Measurements from ENCODE around the gene SFXN5. TPM values are rescaled to one million over a fixed set of nuclear protein-coding genes. Genes with fewer than 3 reads are reported as not detected.

Gene SFXN5
- total and polyA plus RNA-seq, 2 of the 4 experiments (the other 2 are of a cell fraction) = 8.6 to 17.0 TPM

DNA sequence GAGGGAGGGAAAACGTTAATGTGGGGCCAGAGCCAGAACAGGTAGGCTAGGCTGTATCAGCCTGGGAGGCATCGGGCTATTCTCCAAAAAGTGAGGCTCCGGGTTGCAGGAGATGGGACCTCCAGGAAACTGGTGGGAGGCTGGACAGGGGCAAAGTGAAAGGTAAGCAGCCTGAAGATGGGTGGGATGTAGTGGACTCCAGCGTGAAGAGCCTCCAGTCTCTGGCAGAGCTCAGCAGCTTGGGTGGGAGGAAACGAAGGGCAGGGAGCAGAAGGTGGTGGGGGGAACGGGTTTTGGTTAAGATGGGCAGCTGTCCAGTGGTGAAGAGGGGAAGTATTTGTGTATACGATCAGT, 157.3 kb downstream of the SFXN5 start:
- Histone ChIP-seq H3K23ac (ENCODE audit: low read depth, low read length) (no peak overlapping the region), H3K4me2 (ENCODE audit: low read depth, low read length) (no peak overlapping the region), H4K8ac (ENCODE audit: low read depth in 2 of 2, low read length in 2 of 2) (no peak overlapping the region), H3K4ac (ENCODE audit: low read depth, low read length) (no peak overlapping the region), H3K4me3 (ENCODE audit: insufficient read depth, low read depth, low read length) (no peak overlapping the region), H2BK120ac (ENCODE audit: low read depth, low read length) (no peak overlapping the region), H3K14ac (replicated peaks; ENCODE audit: low read depth, low read length) (no peak overlapping the region), H4K5ac (ENCODE audit: low read depth, low read length) (no peak overlapping the region), H3K4me1 (ENCODE audit: control insufficient read depth, insufficient read depth, low read length) (peaks cover 2% of the 10 kb centered on the region; the same call in 1 of the 2 replicates), H2AK5ac (ENCODE audit: low read depth, low read length) (no peak overlapping the region), H2BK5ac (ENCODE audit: low read depth, low read length, poor library complexity, severe bottlenecking) (no peak overlapping the region), H3K27ac (ENCODE audit: insufficient read depth, low read length) (no peak overlapping the region), H3K18ac (ENCODE audit: low read depth, low read length) (no peak overlapping the region), H3K9ac (ENCODE audit: low read depth, low read length) (no peak overlapping the region), H4K91ac (ENCODE audit: insufficient read depth, low read depth, low read length) (no peak overlapping the region), H3K56ac (ENCODE audit: extremely low read depth, insufficient read depth, low read length) (no peak overlapping the region), H3K36me3 (ENCODE audit: control insufficient read depth, insufficient read depth, low read length) (no peaks in the 10 kb centered on the region), H2AK9ac (replicated peaks; ENCODE audit: low read depth, low read length, poor library complexity) (no peak overlapping the region), H2BK20ac (ENCODE audit: low read depth, low read length) (no peak overlapping the region), H3K9me3 (ENCODE audit: control insufficient read depth, insufficient read depth, low read length) (peaks cover 18% of the 10 kb centered on the region), H3K27me3 (ENCODE audit: control insufficient read depth, insufficient read depth, low read length) (peaks cover 85% of the 10 kb centered on the region), H2AFZ (replicated peaks; ENCODE audit: low read length, poor library complexity) (no peak overlapping the region), H3K9me1 (ENCODE audit: insufficient read depth, low read length) (no peaks in the 10 kb centered on the region), H2BK15ac (ENCODE audit: low read depth, low read length) (no peak overlapping the region), H3K79me1 (ENCODE audit: low read depth in 1 of 2, low read length in 2 of 2) (no peaks in the 10 kb centered on the region), H4K20me1 (ENCODE audit: insufficient read depth, low read length) (peaks cover 38% of the 10 kb centered on the region)
- 2% methylated on average over 5 of the region's 7 CpGs; no CpG with 5 or more reads in 1 of the 2 experiments for whole genome bisulfite sequencing, 2 experiments (ENCODE audit: extremely low coverage in 2 of 2, insufficient read length in 1 of 2)
- TF ChIP-seq RCOR1 (IDR thresholded peaks at IDR 0.05; ENCODE audit: insufficient replicate concordance, low read length) = no peak
- TF ChIP-seq MXI1 (IDR thresholded peaks at IDR 0.05; ENCODE audit: borderline replicate concordance, low read depth, low read length) = no peak
- TF ChIP-seq NFE2L2 (IDR thresholded peaks at IDR 0.05; ENCODE audit: low read depth, low read length) = no peak
- TF ChIP-seq, protein P1, sequence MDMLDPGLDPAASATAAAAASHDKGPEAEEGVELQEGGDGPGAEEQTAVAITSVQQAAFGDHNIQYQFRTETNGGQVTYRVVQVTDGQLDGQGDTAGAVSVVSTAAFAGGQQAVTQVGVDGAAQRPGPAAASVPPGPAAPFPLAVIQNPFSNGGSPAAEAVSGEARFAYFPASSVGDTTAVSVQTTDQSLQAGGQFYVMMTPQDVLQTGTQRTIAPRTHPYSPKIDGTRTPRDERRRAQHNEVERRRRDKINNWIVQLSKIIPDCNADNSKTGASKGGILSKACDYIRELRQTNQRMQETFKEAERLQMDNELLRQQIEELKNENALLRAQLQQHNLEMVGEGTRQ (IDR thresholded peaks at IDR 0.05; ENCODE audit: low read depth, low read length) = no peak
- TF ChIP-seq RAD21 (IDR thresholded peaks at IDR 0.05; ENCODE audit: low read length) = no peak
- no peak for TF ChIP-seq CEBPB (IDR thresholded peaks at IDR 0.05; ENCODE audit: low read depth, low read length)
- no peak for TF ChIP-seq CHD1 (IDR thresholded peaks at IDR 0.05; ENCODE audit: low read depth, low read length)
- no peak for TF ChIP-seq POLR2A (IDR thresholded peaks at IDR 0.05; ENCODE audit: low read depth, low read length)
- TF ChIP-seq SMC3 (IDR thresholded peaks at IDR 0.05; ENCODE audit: low read depth, low read length) = no peak
- TF ChIP-seq BHLHE40 (IDR thresholded peaks at IDR 0.05; ENCODE audit: low read depth, low read length) = no peak
- TF ChIP-seq RFX5 (IDR thresholded peaks at IDR 0.05; ENCODE audit: low read depth, low read length) = no peak
- TF ChIP-seq FOS (IDR thresholded peaks at IDR 0.05; ENCODE audit: low read depth, low read length) = no peak
- TF ChIP-seq, protein P2, sequence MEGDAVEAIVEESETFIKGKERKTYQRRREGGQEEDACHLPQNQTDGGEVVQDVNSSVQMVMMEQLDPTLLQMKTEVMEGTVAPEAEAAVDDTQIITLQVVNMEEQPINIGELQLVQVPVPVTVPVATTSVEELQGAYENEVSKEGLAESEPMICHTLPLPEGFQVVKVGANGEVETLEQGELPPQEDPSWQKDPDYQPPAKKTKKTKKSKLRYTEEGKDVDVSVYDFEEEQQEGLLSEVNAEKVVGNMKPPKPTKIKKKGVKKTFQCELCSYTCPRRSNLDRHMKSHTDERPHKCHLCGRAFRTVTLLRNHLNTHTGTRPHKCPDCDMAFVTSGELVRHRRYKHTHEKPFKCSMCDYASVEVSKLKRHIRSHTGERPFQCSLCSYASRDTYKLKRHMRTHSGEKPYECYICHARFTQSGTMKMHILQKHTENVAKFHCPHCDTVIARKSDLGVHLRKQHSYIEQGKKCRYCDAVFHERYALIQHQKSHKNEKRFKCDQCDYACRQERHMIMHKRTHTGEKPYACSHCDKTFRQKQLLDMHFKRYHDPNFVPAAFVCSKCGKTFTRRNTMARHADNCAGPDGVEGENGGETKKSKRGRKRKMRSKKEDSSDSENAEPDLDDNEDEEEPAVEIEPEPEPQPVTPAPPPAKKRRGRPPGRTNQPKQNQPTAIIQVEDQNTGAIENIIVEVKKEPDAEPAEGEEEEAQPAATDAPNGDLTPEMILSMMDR (conservative IDR thresholded peaks at IDR 0.05; ENCODE audit: low read depth, low read length) = no peak
- TF ChIP-seq, protein P3, sequence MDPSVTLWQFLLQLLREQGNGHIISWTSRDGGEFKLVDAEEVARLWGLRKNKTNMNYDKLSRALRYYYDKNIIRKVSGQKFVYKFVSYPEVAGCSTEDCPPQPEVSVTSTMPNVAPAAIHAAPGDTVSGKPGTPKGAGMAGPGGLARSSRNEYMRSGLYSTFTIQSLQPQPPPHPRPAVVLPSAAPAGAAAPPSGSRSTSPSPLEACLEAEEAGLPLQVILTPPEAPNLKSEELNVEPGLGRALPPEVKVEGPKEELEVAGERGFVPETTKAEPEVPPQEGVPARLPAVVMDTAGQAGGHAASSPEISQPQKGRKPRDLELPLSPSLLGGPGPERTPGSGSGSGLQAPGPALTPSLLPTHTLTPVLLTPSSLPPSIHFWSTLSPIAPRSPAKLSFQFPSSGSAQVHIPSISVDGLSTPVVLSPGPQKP (IDR thresholded peaks at IDR 0.05; ENCODE audit: borderline replicate concordance, low read depth, low read length) = no peak
- TF ChIP-seq MAZ (IDR thresholded peaks at IDR 0.05; ENCODE audit: borderline replicate concordance, low read depth, low read length) = no peak
- no peak for TF ChIP-seq MAFK (IDR thresholded peaks at IDR 0.05; ENCODE audit: low read depth, low read length)
- in situ Hi-C loops (cut with MboI; ENCODE audit: low sequenced_read_pairs) = no loop called here
- intact Hi-C loops (cut with micrococcal nuclease) = no loop called here
- POLR2A ChIA-PET (ENCODE audit: unreplicated experiment) = no interaction called here
- no peak for DNase-seq
- no TSS peak for BruUV-seq (replicated peaks)
- dilution Hi-C loops (cut with HindIII; ENCODE audit: low sequenced_read_pairs, unreplicated experiment) = no loop called here
- ATAC-seq (ENCODE audit: low read depth) = no peak
- CTCF ChIA-PET = no interaction called here

Measured in IMR-90 (cell line).